HepG2 (cell line): ENCODE measurements around the gene SIGMAR1. TPM values are rescaled to one million over a fixed set of nuclear protein-coding genes. Genes with fewer than 3 reads are reported as not detected.

Experiments used
- ATF7 ChIP-seq, 2 experiments: fragments of 450-650 bp in 1 of 2; sonication (generic) in 1 of 2; formaldehyde crosslinking in 1 of 2; IDR thresholded peaks; 2 replicates each; pipeline versions ENCODE4 v1.4.0 to v1.6.1; 2016 to 2020; ENCODE audit warnings: antibody characterized with exemption in 1 of 2, mild to moderate bottlenecking in 1 of 2, missing genetic modification reagents in 1 of 2
- ERF ChIP-seq: IDR thresholded peaks from 2 replicates; pipeline ENCODE4 v1.6.1; 2018; ENCODE audit warnings: missing biosample characterization, missing genetic modification reagents
- ETV5 ChIP-seq: IDR thresholded peaks from 2 replicates; pipeline ENCODE4 v1.6.1; 2018; ENCODE audit warnings: missing biosample characterization, missing genetic modification reagents, inconsistent platforms, borderline replicate concordance
- HOXA3 ChIP-seq: sonication (generic); formaldehyde crosslinking; IDR thresholded peaks from 2 replicates; pipeline ENCODE4 v1.5.0; 2020; ENCODE audit warnings: missing genetic modification reagents
- NCOA5 ChIP-seq: sonication (generic); formaldehyde crosslinking; IDR thresholded peaks from 2 replicates; pipeline ENCODE4 v1.4.0; 2020; ENCODE audit warnings: missing genetic modification reagents
- POLR2G ChIP-seq: fragments of 200-400 bp; formaldehyde crosslinking; IDR thresholded peaks from 2 replicates; pipeline ENCODE4 v1.6.1; 2018; ENCODE audit warnings: mild to moderate bottlenecking, low read depth, low read length, moderate library complexity
- RBFOX2 ChIP-seq: fragments of 200-400 bp; formaldehyde crosslinking; IDR thresholded peaks from 2 replicates; pipeline ENCODE4 v1.6.1; 2017; ENCODE audit warnings: low read depth, mild to moderate bottlenecking, low read length
- RBM39 ChIP-seq: fragments of 200-400 bp; formaldehyde crosslinking; IDR thresholded peaks from one replicate; pipeline ENCODE4 v1.6.1; 2018; ENCODE audit warnings: antibody characterized with exemption, mild to moderate bottlenecking, low read depth, low read length; ENCODE audit not compliant: poor library complexity, severe bottlenecking
- SETDB1 ChIP-seq: sonication (generic); formaldehyde crosslinking; IDR thresholded peaks from 2 replicates; pipeline ENCODE4 v1.5.1; 2020; ENCODE audit warnings: missing genetic modification reagents, mild to moderate bottlenecking, borderline replicate concordance
- SOX6 ChIP-seq, 2 experiments: fragments of 450-650 bp in 1 of 2; sonication (generic) in 1 of 2; formaldehyde crosslinking in 1 of 2; IDR thresholded peaks; 2 replicates each; pipeline versions ENCODE4 v1.4.0 to v1.6.1; 2017 to 2020; ENCODE audit warnings: antibody characterized with exemption in 1 of 2, mild to moderate bottlenecking in 1 of 2, missing genetic modification reagents in 1 of 2
- SP5 ChIP-seq: IDR thresholded peaks from 2 replicates; pipeline ENCODE4 v1.6.1; 2016; ENCODE audit warnings: low read depth, borderline replicate concordance
- TAF1 ChIP-seq: sonication (generic); formaldehyde crosslinking; IDR thresholded peaks from 2 replicates; pipeline ENCODE4 v1.4.0; 2020; ENCODE audit warnings: missing genetic modification reagents
- TBX2 ChIP-seq: sonication (generic); formaldehyde crosslinking; IDR thresholded peaks from 2 replicates; pipeline ENCODE4 v1.5.0; 2020; ENCODE audit warnings: missing genetic modification reagents, mild to moderate bottlenecking, borderline replicate concordance
- ZIK1 ChIP-seq: sonication (generic); formaldehyde crosslinking; IDR thresholded peaks from 2 replicates; pipeline ENCODE4 v1.5.0; 2020; ENCODE audit warnings: mild to moderate bottlenecking, low read depth, missing genetic modification reagents, borderline replicate concordance
- ZNF350 ChIP-seq: sonication (generic); formaldehyde crosslinking; IDR thresholded peaks from 2 replicates; pipeline ENCODE4 v1.4.0; 2020; ENCODE audit warnings: mild to moderate bottlenecking, low read depth, missing genetic modification reagents, borderline replicate concordance
- ZNF660 ChIP-seq: sonication (generic); formaldehyde crosslinking; IDR thresholded peaks from 2 replicates; pipeline ENCODE4 v1.5.1; 2020; ENCODE audit warnings: mild to moderate bottlenecking, low read depth, missing genetic modification reagents, borderline replicate concordance
- ZNF674 ChIP-seq: sonication (generic); formaldehyde crosslinking; IDR thresholded peaks from 2 replicates; pipeline ENCODE4 v1.5.0; 2020; ENCODE audit warnings: low read depth, mild to moderate bottlenecking, missing genetic modification reagents
- ZNF746 ChIP-seq: sonication (generic); formaldehyde crosslinking; IDR thresholded peaks from 2 replicates; pipeline ENCODE4 v1.8.0; 2022; ENCODE audit warnings: mild to moderate bottlenecking, missing genetic modification reagents
- polyA plus RNA-seq, 8 experiments: library from polyadenylated mRNA; depleted of rRNA in 3 of 8; stranded (reverse) in 7 of 8; unstranded in 1 of 8; fragments of >200 nt; fragmentation: Illumina TruSeq in 4 of 8; extraction: Trizol in 4 of 8; gene quantifications; 2 replicates each; pipeline versions ENCODE4 v1.2.1 to v1.2.3, GENCODE V29; 2011 to 2016; ENCODE audit warnings: low read depth in 4 of 8, missing spikeins in 1 of 8, mixed read lengths in 1 of 8; ENCODE audit not compliant: insufficient read depth in 1 of 8
- total RNA-seq, 5 experiments: library from RNA; depleted of rRNA; stranded (reverse); fragments of >200 nt; fragmentation: Illumina TruSeq; extraction: Trizol; gene quantifications; 2 replicates each; pipeline ENCODE4 v1.2.3, GENCODE V29; 2016; ENCODE audit warnings: low read depth in 1 of 5
- TF ChIP-seq, protein P1 (sequence below): IDR thresholded peaks from 2 replicates; pipeline ENCODE4 v1.6.1; 2012; ENCODE audit warnings: low read depth, low read length, improper control_type of control experiment
- TF ChIP-seq, protein P2 (sequence below): sonication (generic); formaldehyde crosslinking; IDR thresholded peaks from 2 replicates; pipeline ENCODE4 v1.4.0; 2020; ENCODE audit warnings: missing genetic modification reagents
- TF ChIP-seq, protein P3 (sequence below): sonication (generic); formaldehyde crosslinking; IDR thresholded peaks from 2 replicates; pipeline ENCODE4 v1.5.1; 2020; ENCODE audit warnings: mild to moderate bottlenecking, missing genetic modification reagents, moderate library complexity

The SIGMAR1 gene
- total and polyA plus RNA-seq, 2 of the 13 experiments (the other 11 are each of a cell fraction or from before 2014, with no cell fraction given), result 38.9 to 60.8 TPM

DNA sequence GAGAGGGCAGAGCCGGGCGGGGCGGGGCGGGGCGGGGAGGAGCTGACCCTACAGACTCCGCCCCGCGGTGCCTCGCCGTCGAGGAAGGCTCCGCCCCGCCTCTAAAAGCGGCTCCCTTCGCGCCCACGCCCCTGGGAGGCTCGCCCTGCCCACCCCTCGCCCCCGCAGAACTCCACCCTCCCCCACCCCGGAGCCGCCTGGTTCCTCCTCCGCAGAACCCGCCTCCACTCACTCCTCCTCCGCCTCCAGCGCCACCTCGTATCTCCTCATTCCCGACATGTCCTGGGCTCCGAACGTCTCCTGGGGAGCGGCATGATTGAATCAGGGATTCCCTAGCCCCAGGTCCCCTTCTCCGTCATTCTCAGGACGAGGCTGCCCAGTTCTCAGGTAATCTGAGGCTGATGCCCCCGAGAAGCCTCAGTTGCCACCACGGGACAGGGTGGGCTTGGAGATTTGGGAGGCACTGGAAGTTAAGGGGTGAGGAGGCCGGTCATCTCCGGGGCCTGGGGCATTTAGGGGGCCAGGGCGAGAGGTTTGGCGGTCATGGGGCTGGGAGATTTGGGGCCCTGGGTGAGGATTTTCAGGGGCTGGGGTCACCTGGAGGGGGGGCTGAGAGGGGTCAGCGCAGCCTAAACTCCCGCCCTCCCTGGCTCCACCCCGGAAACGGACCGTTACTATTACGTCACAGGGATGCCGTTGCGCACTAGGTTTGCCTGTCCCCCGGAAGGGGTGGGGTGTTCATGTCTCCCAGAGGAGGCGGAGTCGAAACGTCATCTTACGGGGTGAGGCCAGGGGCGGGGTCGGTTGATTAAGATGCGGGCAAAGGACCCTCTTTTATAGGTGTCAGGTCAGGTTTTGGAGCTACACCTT lies 28.0 kb upstream of the SIGMAR1 start (continued):
- no peak for TF ChIP-seq SOX6 (IDR thresholded peaks at IDR 0.05)
- TF ChIP-seq SOX6 (CRISPR knock-in tag; IDR thresholded peaks at IDR 0.05), result peak; percentile 5; the same call in 1 of the 2 replicates
- no peak for TF ChIP-seq ZNF660 (CRISPR knock-in tag)
- no peak for TF ChIP-seq ZNF674 (CRISPR knock-in tag)
- TF ChIP-seq ZIK1 (CRISPR knock-in tag), result no peak
- TF ChIP-seq POLR2G, result peak; percentile 60
- TF ChIP-seq, protein P1, sequence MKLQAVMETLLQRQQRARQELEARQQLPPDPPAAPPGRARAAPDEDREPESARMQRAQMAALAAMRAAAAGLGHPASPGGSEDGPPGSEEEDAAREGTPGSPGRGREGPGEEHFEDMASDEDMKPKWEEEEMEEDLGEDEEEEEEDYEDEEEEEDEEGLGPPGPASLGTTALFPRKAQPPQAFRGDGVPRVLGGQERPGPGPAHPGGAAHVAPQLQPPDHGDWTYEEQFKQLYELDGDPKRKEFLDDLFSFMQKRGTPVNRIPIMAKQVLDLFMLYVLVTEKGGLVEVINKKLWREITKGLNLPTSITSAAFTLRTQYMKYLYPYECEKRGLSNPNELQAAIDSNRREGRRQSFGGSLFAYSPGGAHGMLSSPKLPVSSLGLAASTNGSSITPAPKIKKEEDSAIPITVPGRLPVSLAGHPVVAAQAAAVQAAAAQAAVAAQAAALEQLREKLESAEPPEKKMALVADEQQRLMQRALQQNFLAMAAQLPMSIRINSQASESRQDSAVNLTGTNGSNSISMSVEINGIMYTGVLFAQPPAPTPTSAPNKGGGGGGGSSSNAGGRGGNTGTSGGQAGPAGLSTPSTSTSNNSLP, result no peak
- TF ChIP-seq, protein P2, sequence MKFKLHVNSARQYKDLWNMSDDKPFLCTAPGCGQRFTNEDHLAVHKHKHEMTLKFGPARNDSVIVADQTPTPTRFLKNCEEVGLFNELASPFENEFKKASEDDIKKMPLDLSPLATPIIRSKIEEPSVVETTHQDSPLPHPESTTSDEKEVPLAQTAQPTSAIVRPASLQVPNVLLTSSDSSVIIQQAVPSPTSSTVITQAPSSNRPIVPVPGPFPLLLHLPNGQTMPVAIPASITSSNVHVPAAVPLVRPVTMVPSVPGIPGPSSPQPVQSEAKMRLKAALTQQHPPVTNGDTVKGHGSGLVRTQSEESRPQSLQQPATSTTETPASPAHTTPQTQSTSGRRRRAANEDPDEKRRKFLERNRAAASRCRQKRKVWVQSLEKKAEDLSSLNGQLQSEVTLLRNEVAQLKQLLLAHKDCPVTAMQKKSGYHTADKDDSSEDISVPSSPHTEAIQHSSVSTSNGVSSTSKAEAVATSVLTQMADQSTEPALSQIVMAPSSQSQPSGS (CRISPR knock-in tag), result no peak
- TF ChIP-seq ETV5 (CRISPR knock-in tag), result peak; percentile 51; the same call in 1 of the 2 replicates
- no peak for TF ChIP-seq TBX2 (CRISPR knock-in tag)
- TF ChIP-seq SETDB1 (CRISPR knock-in tag), result no peak
- no peak for TF ChIP-seq TAF1 (CRISPR knock-in tag)
- peak; percentile 60 for TF ChIP-seq ATF7 (IDR thresholded peaks at IDR 0.05)
- TF ChIP-seq ATF7 (CRISPR knock-in tag; IDR thresholded peaks at IDR 0.05), result no peak
- no peak for TF ChIP-seq ZNF746 (CRISPR knock-in tag)
- peak; percentile 28; the same call in 1 of the 2 replicates for TF ChIP-seq SP5 (CRISPR knock-in tag)
- TF ChIP-seq HOXA3, result peak; percentile 77
- TF ChIP-seq ERF (CRISPR knock-in tag), result 0 out of 2 replicates have a peak, but pooled peaks have one; percentile 5
- TF ChIP-seq NCOA5 (CRISPR knock-in tag), result no peak
- TF ChIP-seq, protein P3, sequence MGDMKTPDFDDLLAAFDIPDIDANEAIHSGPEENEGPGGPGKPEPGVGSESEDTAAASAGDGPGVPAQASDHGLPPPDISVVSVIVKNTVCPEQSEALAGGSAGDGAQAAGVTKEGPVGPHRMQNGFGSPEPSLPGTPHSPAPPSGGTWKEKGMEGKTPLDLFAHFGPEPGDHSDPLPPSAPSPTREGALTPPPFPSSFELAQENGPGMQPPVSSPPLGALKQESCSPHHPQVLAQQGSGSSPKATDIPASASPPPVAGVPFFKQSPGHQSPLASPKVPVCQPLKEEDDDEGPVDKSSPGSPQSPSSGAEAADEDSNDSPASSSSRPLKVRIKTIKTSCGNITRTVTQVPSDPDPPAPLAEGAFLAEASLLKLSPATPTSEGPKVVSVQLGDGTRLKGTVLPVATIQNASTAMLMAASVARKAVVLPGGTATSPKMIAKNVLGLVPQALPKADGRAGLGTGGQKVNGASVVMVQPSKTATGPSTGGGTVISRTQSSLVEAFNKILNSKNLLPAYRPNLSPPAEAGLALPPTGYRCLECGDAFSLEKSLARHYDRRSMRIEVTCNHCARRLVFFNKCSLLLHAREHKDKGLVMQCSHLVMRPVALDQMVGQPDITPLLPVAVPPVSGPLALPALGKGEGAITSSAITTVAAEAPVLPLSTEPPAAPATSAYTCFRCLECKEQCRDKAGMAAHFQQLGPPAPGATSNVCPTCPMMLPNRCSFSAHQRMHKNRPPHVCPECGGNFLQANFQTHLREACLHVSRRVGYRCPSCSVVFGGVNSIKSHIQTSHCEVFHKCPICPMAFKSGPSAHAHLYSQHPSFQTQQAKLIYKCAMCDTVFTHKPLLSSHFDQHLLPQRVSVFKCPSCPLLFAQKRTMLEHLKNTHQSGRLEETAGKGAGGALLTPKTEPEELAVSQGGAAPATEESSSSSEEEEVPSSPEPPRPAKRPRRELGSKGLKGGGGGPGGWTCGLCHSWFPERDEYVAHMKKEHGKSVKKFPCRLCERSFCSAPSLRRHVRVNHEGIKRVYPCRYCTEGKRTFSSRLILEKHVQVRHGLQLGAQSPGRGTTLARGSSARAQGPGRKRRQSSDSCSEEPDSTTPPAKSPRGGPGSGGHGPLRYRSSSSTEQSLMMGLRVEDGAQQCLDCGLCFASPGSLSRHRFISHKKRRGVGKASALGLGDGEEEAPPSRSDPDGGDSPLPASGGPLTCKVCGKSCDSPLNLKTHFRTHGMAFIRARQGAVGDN (CRISPR knock-in tag), result peak; percentile 41; the same call in 1 of the 2 replicates
- 0 out of 2 replicates have a peak, but pooled peaks have one; percentile 10 for TF ChIP-seq RBFOX2
- TF ChIP-seq ZNF350, result 0 out of 2 replicates have a peak, but pooled peaks have one; percentile 24
- TF ChIP-seq RBM39, result no peak
